ENCODE measurements around the gene RNF207.

GRCh38 chr1:6188466-6188865 is 17.5 kb upstream of the RNF207 start:
- no peak for TF ChIP-seq ATF3 (IDR thresholded peaks at IDR 0.05)
- no peak for TF ChIP-seq CTCF (IDR thresholded peaks at IDR 0.05; ENCODE audit: low read depth, low read length, missing input control)
- TF ChIP-seq JUND (IDR thresholded peaks at IDR 0.05): no peak
- TF ChIP-seq REST (IDR thresholded peaks at IDR 0.05): no peak
- no peak for TF ChIP-seq MAX (IDR thresholded peaks at IDR 0.05)
- no peak for TF ChIP-seq SP1 (IDR thresholded peaks at IDR 0.05)
- no peak for TF ChIP-seq HNF4A (conservative IDR thresholded peaks at IDR 0.05)
- no peak for TF ChIP-seq RXRA (IDR thresholded peaks at IDR 0.05)
- no peak for TF ChIP-seq GABPA (IDR thresholded peaks at IDR 0.05 in 1 of 2, conservative IDR thresholded peaks at IDR 0.05 in 1 of 2)
- TF ChIP-seq NR2F2 (IDR thresholded peaks at IDR 0.05): no peak
- TF ChIP-seq RAD21 (IDR thresholded peaks at IDR 0.05): no peak
